HFFc6 (cell line): Measurements from ENCODE around the gene SYP. TPM values are rescaled to one million over a fixed set of nuclear protein-coding genes. Genes with fewer than 3 reads are reported as not detected.

Experiments used
- DNase-seq: peaks from one replicate; pipeline ENCODE4 v3.0.0-alpha.2; 2018
- H3K27ac Mint-ChIP-seq: 2 replicates; pipeline ENCODE4 v1.8.0; 2020; ENCODE audit warnings: mild to moderate bottlenecking, mixed read lengths
- H3K27me3 Mint-ChIP-seq: 2 replicates; pipeline ENCODE4 v1.8.0; 2021; ENCODE audit warnings: mild to moderate bottlenecking, moderate library complexity, mixed read lengths; ENCODE audit not compliant: insufficient read depth
- H3K36me3 Mint-ChIP-seq: 2 replicates; pipeline ENCODE4 v1.8.0; 2021; ENCODE audit warnings: low read depth, mixed read lengths
- H3K4me1 Mint-ChIP-seq: 2 replicates; pipeline ENCODE4 v1.8.0; 2020; ENCODE audit warnings: low read depth, mixed read lengths
- H3K4me3 Mint-ChIP-seq: 2 replicates; pipeline ENCODE4 v1.8.0; 2020; ENCODE audit warnings: mild to moderate bottlenecking, moderate library complexity, mixed read lengths
- H3K9me3 Mint-ChIP-seq: 2 replicates; pipeline ENCODE4 v1.8.0; 2020; ENCODE audit warnings: mild to moderate bottlenecking, mixed read lengths
- CTCF ChIP-seq: fragments of 200-600 bp; sonication (generic); IDR thresholded peaks from 2 replicates; pipeline ENCODE4 v1.5.0; 2021; ENCODE audit warnings: antibody characterized with exemption, mild to moderate bottlenecking
- total RNA-seq, 6 experiments: library from RNA; stranded (reverse); fragmentation: NEBNext Ultra II Directional; extraction: Animal tissue kit (Norgen Biotek cat#: 25700); gene quantifications; 2 replicates in 1 of 6; 3 replicates in 5 of 6; pipeline ENCODE4 v1.2.3, GENCODE V29; 2021

Gene SYP
- total RNA-seq, 6 experiments from 2014 or later = 0.11 to 0.34 (median 0.24) TPM

DNA sequence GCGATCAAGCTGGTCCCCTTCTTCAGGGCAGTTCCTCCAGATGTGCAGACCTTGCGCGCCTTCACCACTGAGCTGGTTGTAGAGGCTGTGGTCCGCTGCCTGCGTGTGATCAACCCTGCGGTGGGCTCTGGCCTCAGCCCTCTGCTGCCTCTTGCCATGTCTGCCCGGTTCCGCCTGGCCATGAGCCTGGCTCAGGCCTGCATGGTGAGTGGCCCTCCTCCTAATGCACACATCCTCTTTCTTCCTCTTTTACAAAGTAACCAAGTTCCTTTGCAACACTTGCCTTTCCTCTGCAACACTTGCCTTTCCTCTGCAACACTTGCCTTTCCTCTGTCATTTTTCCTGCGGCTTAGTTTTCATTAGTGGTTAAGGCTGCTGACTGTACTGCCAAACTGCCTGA is 37.1 kb upstream of the SYP start:
- no peak overlapping the region for H3K27ac Mint-ChIP-seq
- H3K4me1 Mint-ChIP-seq = 0 out of 2 replicates have a peak, but pooled peaks cover 5% of the 10 kb centered on the region
- peak overlapping the region; percentile 98 for H3K4me3 Mint-ChIP-seq
- H3K36me3 Mint-ChIP-seq = no peaks in the 10 kb centered on the region
- peaks cover 2% of the 10 kb centered on the region; the same call in 1 of the 2 replicates for H3K27me3 Mint-ChIP-seq
- DNase-seq = no peak
- TF ChIP-seq CTCF = no peak
- no peaks in the 10 kb centered on the region for H3K9me3 Mint-ChIP-seq

DNA sequence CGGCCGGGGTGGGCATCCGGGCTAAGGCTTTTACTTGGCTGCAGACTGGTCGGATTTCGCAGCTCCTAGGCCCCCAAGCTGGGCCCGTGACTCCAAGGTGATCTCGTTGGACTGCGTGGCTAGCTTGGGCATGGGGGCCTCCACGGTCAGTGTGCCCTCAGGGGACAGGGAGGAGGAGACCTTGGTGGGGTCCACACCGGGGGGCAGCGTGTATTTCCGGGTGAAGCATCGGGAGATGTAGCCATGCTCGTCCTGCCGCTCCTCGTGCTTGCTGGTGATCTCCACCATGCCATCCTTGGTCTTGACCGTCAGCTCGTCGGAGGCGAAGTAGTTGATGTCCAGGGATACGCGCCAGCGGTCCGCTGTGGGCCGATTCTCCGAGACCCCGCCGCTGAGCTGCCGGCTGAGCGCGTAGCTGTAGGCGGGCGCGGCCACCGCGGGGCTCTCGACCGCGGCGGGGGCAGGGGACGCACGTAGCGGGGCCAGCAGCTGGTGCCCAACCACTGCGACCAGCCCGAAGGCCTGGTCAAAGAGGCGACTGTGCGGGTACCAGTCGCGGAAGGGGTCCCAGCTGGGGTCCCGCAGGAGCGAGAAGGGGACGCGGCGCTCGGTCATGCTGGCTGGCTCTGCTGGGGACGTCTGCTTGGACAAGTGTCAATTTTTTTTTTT is 34.0 kb upstream of the SYP start:
- 0 out of 2 replicates have a peak, but pooled peaks cover 5% of the 10 kb centered on the region for H3K4me1 Mint-ChIP-seq
- no peaks in the 10 kb centered on the region for H3K9me3 Mint-ChIP-seq
- TF ChIP-seq CTCF = no peak

DNA sequence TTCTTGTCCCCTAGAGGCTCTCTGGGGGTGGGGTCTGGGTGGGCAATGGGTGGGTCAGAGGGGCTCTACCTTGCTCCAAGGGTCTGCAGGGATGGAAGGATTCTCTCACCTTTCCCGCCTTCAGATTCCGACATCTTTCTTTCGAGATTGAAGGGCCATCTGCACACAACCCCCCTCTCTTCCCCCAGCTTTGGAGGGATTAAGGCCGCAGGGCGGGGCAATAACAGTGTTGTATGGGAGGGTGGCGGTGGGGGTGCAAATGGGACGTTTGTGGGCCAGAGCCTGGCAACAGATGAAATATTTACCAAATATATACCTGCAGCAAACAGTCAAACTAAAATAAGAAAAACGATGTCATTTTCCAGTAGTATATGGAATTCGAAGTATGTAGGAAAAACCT is 33.2 kb upstream of the SYP start, which contains the start of gene CACNA1F:
CACNA1F (minus strand) TSS at position 165 of the 400 bp plus-strand sequence; CDS start at position 134, 31 bp downstream.
- H3K4me3 Mint-ChIP-seq = no peak within 1 kb of the TSS
- no peak for DNase-seq
- H3K27ac Mint-ChIP-seq = no peak within 1 kb of the TSS

More for the DNA sequence above, 34.0 kb upstream of the SYP start:
- no peak overlapping the region for H3K4me3 Mint-ChIP-seq
- H3K36me3 Mint-ChIP-seq = no peaks in the 10 kb centered on the region
- DNase-seq = no peak
- peaks cover 4% of the 10 kb centered on the region for H3K27me3 Mint-ChIP-seq
- no peak overlapping the region for H3K27ac Mint-ChIP-seq

GRCh38 chrX:49232525-49232924 is 32.5 kb upstream of the SYP start:
- Mint-ChIP-seq H3K36me3 (no peaks in the 10 kb centered on the region), H3K27ac (no peak overlapping the region), H3K4me3 (no peak overlapping the region), H3K27me3 (peaks cover 4% of the 10 kb centered on the region), H3K9me3 (no peaks in the 10 kb centered on the region), H3K4me1 (0 out of 2 replicates have a peak, but pooled peaks cover 5% of the 10 kb centered on the region)
- no peak for TF ChIP-seq CTCF
- DNase-seq = no peak

More for the DNA sequence above, 33.2 kb upstream of the SYP start, which contains the start of gene CACNA1F:
- H3K36me3 Mint-ChIP-seq = no peaks in the 10 kb centered on the region
- 0 out of 2 replicates have a peak, but pooled peaks cover 5% of the 10 kb centered on the region for H3K4me1 Mint-ChIP-seq
- H3K9me3 Mint-ChIP-seq = no peaks in the 10 kb centered on the region
- no peak for TF ChIP-seq CTCF
- H3K27me3 Mint-ChIP-seq = peaks cover 4% of the 10 kb centered on the region

DNA sequence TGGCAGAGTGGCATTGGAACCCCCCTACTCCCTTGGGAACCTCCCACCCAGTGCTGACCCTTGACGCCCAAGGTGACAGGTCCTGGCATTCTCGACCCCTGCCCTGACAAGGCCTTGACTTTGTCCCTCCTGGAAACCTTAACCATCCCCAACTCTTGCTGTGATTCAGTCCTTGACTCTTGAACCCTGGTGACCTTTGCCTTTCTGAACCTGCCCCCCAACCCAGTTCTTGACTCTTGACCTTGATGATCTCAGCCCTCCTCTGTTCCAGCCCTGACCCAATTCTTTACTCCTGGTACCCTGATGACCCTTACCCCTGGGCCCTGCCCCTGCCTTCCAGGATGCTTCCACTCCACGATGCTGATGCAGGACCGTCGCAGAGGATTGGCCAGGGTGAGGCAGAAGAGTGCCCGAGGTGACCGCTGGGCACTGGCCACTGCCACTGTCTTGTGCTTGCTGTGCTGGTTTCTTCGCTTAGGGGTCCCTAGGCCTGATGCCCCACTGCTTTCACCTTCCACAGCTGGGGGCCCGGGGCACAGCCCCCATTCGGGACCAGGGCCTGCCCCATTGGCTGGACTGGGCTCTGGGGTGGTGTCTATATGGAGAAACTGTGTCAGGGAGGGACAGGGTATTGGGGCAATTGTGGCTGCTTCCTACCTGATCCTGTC is 31.5 kb upstream of the SYP start:
- TF ChIP-seq CTCF = no peak
- Mint-ChIP-seq H3K4me3 (no peak overlapping the region), H3K4me1 (0 out of 2 replicates have a peak, but pooled peaks cover 5% of the 10 kb centered on the region), H3K27me3 (peaks cover 2% of the 10 kb centered on the region), H3K9me3 (no peaks in the 10 kb centered on the region), H3K36me3 (no peaks in the 10 kb centered on the region), H3K27ac (no peak overlapping the region)
- DNase-seq = no peak
